Dermis microvascular lymphatic vessel endothelial cell (primary cell): ENCODE measurements around the gene RPL36AL. TPM values are rescaled to one million over a fixed set of nuclear protein-coding genes. Genes with fewer than 3 reads are reported as not detected.
A peak's percentile ranks its signal among the peaks of the same experiment; 100 is the strongest.
"Not testable (repeated sequence)": the region's sequence is repeated elsewhere in the genome, so short reads cannot be mapped to it uniquely, and the experiment has no call there.

Source experiments
- DNase-seq, 2 donors: peaks; one replicate each; pipeline versions ENCODE4 v3.0.0 to v3.0.0-alpha.2; 2010; ENCODE audit warnings: low read depth in 2 of 2
- total RNA-seq: library from RNA; depleted of rRNA; stranded (reverse); fragments of >200 nt; gene quantifications from 2 replicates; pipeline ENCODE4 v1.2.1, GENCODE V29; 2014

Gene RPL36AL
- total RNA-seq, 1 donor from 2014 or later: 233 TPM

DNA sequence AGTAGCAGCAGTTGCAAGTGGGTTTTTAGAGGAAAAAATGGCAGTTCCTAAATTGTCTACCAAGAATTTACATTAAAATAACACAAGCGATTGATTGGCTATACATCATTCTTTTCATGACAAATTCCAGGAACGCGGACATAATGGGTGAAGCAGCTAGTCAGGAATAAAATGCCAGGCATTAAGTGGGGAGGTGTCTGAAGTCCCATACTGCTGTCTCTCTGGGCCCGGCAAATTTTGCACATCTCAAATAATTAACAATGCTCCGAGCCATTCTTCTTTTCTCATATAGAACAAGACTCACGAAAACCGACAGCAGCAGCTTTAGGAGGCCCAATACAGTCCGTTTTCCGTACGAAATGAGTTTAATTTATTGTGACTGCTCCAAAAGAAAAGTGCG lies 696 bp downstream of the RPL36AL start:
- no peak for DNase-seq

DNA sequence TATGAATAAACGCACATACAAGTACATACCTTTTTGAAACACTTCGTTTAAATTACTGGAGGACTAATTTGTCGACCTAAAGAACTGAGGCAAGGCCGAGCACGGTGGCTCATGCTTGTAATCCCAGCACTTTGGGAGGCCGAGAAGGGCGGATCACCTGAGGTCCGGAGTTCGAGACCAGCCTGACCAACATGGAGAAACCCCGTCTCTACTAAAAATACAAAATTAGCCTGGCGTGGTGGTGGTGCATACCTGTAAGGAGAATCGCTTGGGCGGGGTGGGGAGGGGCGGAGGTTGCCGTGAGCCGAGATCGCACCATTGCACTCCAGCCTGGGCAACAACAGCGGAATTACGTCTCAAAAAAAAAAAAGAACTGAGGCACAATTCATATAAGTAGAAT lies 1.2 kb downstream of the RPL36AL start:
- not testable (repeated sequence) for DNase-seq

DNA sequence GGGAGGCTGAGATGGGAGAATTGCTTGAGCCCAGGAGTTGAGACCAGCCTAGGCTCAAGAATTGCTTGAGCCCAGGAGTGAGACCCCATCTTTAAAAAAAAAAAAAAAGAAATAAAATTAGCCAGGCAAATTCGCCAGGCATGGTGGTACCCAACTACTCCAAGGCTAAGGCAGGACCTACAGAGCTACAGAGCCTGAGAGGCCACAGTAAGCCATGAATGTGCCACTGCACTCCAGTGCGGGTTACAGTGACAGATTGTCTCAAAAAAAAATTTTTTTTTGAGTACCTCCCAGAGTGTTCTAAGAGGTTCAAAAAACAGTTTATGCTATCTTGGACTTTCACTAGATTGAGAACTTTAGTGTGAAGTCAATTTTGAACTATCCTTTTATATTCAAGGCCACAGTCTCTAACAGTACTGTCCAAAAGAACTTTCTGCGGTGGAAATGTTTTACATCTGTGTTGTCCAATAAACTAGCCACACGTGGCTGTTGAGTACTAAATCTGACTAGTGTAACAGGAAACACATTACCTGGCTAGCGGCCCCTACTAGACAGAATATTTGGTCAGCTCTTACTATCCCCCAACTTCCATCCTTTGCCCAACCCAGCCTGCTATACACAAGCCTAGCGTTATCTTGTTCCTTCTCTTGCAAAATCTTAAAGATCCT lies 2.4 kb downstream of the RPL36AL start:
- DNase-seq: no peak

DNA sequence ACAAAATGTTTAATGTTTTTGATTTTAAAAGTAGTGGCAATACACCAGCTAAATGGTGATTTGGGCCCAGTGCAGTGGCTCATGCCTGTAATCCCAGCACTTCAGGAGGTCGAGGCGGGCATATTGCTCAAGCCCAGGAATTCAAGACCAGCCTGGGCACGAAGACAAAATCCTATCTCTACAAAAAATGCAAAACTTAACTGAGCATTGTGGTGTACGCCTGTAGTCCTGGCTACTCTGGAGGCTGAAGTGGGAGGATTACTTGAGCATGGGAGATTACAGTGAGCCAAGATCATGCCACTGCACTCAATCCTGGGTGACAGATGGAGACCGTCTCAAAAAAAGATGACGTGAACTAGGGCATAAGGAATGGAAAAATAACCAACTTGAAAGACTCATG lies 4.7 kb downstream of the RPL36AL start:
- DNase-seq: no peak

DNA sequence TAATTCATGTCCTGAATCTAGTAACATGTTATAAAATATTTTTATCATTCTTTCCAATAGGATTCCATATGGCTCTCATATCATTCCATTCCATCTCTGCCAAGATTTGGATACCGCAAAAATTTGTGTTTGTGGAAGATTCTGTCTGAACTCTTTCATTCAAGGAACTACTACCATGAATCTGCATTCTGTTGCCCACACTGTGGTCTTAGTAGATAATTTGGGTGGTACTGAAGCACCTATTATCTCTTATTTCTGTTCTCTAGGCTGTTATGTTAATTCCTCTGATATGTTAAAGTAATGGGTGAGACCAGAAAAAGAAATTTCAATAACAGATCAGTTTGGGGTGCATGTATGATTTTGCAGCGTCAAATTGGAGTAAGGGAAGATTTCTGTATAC lies 6.2 kb downstream of the RPL36AL start:
- DNase-seq: no peak

DNA sequence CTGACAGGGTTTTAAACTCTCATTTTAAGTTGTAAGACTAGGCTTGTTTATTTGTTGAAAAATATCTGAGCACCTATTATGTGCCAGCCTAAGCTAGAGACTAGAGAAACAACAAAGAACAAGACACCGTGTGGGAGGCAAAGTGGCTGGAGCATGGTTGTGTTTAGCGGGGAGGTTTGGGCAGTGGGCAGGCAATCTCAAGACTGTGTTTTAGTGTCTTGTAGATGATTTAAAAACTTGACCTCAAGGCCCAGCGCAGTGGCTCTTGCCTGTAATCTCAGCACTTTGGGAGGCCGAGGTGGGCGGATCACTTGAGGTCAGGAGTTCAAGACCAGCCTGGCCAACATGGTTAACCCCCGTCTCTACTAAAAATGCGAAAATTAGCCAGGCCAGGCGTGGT lies 7.8 kb downstream of the RPL36AL start:
- no peak for DNase-seq

DNA sequence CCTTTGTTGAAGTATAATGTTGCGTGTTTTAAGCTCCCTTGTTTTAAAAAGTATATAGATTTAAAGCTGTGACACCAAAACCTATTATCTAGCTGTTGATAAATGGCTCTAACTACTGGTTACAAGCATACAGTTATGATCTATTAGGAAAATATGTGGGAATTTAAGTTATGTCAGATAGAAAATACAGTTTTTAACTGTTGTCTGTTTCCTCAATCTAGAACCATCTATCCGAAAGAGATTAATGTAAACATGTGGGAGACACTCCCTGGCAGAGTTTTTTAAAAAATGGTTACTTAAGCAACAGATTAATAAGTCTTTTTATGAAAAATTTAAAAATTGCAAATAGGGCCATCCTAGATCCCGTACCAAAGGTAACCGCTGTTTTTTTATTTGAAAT lies 8.2 kb downstream of the RPL36AL start:
- no peak for DNase-seq

DNA sequence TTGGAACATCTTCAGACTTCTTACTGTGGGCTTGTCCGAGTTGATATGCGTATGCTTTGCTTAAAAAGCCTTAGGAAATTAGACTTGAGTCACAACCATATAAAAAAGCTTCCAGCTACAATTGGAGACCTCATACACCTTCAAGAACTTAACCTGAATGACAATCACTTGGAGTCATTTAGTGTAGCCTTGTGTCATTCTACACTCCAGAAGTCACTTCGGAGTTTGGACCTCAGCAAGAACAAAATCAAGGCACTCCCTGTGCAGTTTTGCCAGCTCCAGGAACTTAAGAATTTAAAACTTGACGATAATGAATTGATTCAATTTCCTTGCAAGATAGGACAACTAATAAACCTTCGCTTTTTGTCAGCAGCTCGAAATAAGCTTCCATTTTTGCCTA lies 12.8 kb downstream of the RPL36AL start:
- DNase-seq: no peak

DNA sequence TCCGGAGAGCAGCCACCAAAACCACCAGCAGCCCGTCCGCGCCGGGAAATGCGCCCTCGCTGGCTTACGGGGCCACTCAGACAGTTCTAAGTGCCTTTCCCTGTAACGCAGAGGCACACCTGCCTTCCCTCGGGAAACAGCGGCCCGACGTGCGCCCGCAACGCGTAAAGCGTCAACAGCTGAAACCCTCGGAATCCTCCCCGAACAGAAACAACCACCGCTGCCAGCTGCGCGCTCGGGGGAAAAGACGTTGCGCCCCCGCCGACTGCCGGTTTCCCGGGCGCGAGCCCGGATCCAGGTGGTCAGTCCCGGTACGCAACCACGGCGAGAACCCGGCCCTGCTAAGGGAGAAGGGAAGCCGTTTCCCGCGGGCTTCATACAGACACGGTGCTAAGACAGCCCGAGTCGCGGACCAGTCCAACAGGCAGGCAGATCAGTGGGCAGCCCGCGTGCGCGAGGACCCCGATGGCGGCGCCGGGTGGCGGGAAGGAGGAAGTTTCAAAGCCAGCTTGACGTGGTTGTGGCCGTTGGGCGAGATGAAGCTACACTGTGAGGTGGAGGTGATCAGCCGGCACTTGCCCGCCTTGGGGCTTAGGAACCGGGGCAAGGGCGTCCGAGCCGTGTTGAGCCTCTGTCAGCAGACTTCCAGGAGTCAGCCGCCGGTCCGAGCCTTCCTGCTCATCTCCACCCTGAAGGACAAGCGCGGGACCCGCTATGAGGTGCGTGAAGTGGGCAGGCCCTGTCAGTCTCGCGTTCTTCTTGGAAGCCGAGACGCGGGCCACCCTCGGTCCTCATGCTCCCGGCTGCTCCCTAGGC lies 21.7 kb downstream of the RPL36AL start, which contains the start of gene LRR1:
Gene LRR1 (plus strand): TSS at position 456 of the 816 bp plus-strand sequence. CDS start 81 bp downstream, at position 537.
- DNase-seq: peak; percentile 51 to 86

DNA sequence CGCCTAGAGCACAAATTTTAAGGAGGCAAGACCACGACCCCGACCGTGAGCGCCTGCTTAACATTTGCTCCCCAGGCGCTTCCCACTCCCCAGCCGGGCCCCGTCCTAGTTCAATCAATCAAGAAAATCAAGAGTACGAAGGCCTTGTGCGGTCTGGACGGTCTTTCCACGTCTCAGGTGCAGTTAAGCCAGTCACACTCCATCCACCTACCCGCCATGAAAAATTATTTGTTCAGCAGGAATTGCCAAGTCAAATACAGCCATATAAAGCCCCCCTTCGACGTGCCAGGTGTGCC lies 22.3 kb downstream of the RPL36AL start:
- DNase-seq: no peak

DNA sequence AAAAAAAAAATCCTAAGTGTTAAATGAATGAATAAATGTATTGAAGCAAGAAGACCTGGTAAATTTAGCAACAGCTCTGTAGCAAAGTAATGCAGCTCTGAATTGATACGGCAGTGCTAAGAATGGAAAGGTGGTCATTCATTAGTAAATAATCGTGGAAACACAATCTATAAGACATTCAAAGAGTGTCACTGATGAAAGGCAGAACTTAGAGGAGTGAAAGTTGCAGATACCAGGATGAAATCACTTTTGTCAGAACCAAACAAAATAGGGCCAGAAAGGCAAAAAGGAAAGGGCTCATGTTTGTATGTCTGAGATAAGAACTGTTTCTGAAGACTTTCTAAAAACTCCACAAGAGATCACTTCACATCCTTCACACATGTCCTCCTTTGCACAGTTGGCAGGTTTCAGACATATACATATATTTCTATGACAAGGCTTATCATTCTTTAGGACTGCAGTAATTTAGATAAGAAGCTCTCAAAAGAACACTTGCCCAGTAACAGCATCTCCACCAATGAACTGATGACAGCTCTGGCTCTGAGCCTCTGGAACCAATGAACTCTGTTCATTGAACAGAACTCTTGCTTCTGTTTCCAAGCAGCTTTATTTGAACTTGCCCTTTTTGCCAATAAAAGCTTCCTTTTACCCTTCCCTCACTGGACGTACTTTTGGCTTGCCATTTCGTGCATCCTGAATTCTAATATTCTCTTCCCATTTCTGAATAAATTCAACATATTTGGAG lies 25.9 kb downstream of the RPL36AL start:
- peak in 1 of 2 donors; percentile 79 for DNase-seq

DNA sequence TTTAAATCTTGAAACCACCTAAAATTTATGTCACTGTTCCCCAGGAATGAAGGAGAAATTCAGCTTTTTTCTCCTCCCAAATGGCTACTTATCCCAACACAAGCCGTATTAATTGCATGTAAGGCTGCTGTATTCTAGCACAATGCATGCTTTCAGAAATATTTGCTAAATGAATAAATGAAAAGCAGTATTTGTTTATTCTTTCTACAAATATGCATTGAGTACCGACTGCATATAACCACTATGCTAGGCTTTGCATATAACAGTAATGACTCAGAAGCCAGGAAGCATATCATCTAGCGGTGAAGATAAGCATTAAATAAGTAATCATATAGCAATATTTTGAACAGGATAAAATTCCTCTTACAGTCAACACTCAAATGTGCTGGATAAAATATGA lies 27.4 kb downstream of the RPL36AL start:
- DNase-seq: no peak

DNA sequence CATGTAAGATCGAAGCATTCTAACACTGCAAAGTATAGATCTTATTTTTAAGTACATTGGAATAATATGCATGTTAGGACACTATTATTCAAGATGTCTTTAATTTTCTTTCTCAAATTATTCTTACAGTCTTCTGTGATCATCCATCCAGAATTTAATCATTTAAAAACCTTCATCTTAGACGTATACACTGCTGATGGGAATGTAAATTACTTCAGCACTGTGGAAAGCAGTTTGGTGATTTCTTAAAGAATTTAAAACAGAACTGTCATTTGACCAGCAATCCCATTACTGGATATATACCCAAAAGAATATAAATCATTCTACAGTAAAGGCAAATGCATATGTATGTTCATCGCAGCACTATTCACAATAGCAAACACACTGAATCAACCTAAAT lies 31.0 kb downstream of the RPL36AL start:
- no peak for DNase-seq

DNA sequence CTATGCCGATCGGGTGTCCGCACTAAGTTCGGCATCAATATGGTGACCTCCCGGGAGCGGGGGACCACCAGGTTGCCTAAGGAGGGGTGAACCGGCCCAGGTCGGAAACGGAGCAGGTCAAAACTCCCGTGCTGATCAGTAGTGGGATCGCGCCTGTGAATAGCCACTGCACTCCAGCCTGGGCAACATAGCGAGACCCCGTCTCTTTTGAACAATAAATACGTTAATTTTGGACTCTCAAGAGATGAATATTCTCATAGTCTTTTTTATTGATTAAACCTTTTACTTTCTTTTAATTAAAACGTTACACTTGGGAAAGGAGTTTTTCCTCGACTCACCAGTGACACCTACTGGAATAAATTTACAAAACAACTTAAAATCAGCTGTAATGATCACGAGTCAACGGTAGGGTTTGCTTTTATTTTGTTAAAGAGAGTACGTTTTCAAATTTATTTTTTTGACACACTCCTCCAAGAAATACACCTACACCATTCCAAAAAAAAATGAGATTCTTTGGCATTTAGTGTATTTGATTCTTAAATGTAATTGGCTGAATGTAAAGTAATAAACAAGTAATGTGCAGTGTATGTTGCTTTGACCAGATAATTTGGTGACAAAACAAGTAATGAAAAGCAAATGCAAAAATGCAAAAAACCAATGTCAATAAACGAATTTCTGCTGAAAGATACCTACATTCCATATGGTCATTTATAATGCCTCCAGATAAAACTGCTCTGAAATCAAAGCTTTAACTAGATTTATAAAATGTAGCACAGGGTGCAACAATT lies 33.6 kb downstream of the RPL36AL start:
- DNase-seq: peak; percentile 72 to 74

DNA sequence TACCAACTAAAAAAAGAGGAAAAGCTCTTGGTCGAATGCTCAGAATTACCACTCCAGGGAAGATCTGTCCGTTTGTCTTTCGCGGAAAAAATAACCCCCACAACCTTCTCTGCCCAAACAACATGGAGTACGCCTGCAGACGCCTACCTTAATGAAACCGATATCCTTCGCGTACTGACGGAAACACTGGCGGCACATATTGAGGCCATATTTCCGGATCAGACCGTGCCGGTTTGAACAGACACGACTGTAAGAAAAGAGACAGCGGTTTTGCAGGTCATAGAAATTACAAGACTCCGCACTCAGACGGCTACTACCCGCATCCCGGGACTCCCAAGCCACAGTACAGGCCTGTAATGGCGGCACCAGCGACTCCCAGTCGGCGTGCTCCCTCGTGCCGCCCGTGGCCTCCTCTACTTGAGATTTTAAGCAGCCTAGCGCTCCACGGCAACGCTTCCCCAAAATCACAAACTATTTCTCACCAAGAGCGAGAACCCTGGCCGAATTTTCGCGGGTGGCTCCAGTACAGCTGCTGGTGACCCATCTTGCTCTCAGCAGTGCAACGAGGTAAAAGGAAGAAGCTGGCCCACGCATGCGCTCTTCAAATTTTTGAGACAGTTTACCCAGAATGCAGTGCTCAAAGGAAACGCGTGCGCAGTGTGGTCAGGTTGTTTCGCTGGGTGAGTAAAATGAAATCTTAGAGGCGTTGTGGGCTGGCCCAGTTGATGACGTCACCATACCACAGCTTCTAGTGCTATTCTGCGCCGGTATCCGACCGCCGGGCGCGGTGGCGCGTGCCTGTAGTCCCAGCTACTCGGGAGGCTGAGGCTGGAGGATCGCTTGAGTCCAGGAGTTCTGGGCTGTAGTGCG lies 34.4 kb downstream of the RPL36AL start, which contains the start of gene RPS29:
Gene RPS29 (minus strand): TSS at position 578 of the 870 bp plus-strand sequence. CDS start 34 bp downstream, at position 544.
- DNase-seq: peak; percentile 99

DNA sequence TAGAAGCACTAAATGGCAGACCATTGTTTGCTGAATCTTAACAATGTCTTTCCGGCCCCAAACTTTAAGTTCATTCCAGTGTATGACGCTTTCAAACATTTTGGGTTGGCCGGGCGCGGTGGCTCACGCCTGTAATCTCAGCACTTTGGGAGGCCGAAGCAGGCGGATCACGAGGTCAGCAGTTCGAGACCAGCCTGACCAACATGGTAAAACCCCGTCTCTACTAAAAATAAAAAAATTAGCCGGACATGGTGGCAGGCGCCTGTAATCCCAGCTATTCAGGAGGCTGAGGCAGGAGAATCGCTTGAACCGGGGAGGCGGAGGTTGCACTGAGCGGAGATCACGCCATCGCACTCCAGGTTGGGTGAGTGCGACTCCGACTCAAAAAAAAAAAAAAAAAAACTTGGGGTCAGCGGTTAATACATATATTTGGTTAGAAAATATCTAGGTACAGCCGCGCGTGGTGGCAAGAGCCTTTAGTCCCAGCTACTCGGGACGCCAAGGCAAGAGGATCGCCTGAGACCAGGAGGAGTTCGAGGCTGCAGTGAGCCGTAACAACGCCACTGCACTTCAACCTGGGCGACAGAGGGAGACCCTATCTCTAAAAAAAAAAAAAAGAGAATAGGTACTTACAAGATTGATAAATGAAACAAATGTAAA lies 35.3 kb downstream of the RPL36AL start:
- DNase-seq: peak in 1 of 2 donors; percentile 8

DNA sequence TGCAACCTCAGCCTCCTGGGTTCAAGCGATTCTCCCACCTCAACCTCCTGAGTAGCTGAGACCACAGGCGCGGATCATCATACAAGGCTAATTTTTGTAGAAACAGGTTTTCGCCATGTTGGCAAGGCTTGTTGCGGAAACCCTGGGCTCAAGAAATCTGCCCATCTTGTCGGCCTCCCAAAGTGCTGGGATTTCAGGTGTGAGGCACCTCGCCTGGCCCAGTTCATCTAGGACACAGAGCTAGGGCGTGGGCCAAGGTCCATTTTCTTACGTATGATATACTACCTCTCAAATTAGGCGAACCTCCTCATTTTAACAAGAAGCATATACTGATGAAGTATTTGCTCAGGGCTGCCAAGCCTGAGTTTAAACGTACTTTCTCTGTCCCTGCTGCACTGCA lies 36.4 kb downstream of the RPL36AL start:
- DNase-seq: no peak

DNA sequence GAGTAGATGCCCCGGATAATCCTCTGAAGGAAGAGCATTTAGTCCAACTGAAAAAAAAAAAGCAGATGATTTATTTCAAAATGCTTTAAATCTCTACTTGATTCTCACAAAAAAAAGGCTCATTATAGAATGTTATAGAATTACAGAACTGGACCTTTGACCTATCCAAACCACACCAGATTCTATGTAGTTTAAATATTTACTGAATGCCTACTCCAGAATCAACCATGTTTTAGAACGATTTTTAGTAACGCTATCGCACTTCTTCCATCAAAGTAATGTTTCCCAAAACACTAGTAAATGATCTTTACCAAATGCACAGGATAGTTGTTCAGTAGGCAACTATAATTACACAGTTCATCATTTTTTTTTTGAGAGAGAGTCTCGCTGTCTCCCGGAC lies 36.8 kb downstream of the RPL36AL start:
- DNase-seq: no peak

DNA sequence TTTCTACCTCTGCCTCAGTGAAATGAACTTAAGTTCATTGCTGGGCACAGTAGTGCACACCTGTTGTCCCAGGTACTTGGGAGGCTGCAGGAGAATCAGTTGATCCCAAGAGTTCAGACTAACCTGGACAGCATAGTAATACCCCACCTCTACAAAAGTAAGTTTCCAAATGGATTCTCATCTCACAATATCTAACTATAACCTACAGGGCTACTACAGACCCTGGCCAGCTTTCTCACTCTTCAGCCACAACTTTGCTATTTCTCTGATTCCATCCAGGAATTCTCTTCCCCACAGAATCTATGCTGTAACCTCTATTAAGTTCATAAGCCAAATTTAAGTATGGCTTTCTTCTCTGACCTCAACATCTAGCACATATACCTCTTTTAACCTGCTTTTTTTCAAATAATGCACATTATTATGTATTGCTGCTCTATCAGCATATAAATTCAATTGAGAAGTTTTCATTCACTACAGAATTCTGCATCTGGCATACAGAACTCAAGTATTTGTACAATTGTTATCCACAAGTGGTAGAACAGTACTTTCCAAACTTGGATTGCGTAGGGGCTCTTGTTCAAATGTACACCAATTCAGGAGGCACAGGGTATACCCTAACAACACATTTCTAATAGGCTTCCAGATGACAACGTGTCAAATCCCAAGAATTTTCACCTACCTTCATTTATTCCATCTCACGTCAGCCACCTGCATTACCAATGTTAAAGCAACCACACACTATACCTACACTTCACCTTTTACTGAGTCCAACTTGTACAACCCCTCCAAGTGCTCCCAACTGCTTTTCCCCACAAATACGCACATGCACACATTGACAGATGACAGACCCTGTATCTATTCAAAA lies 38.1 kb downstream of the RPL36AL start:
- no peak for DNase-seq
